PC-9 (cell line): ENCODE data around the gene KIAA1328.

Experiments used
- CTCF ChIP-seq: fragments of 200-600 bp; sonication (generic); conservative IDR thresholded peaks from 2 replicates; pipeline ENCODE4 v1.6.1; 2017; ENCODE audit warnings: mixed run types, antibody characterized with exemption, mild to moderate bottlenecking, moderate library complexity
- EZH2 ChIP-seq: fragments of 200-600 bp; sonication (generic); IDR thresholded peaks from 2 replicates; pipeline ENCODE4 v1.8.0; 2017; ENCODE audit warnings: antibody characterized with exemption, low read depth

- TF ChIP-seq CTCF (no peak), EZH2 (no peak)
Observed at GRCh38 chr18:36856815-36857214, 27.9 kb downstream of the KIAA1328 start.
